Measurements from ENCODE around the gene POLR3H. TPM values are rescaled to one million over a fixed set of nuclear protein-coding genes. Genes with fewer than 3 reads are reported as not detected.

The POLR3H gene
- total RNA-seq, 1 donor from 2014 or later = 33.2 TPM

DNA sequence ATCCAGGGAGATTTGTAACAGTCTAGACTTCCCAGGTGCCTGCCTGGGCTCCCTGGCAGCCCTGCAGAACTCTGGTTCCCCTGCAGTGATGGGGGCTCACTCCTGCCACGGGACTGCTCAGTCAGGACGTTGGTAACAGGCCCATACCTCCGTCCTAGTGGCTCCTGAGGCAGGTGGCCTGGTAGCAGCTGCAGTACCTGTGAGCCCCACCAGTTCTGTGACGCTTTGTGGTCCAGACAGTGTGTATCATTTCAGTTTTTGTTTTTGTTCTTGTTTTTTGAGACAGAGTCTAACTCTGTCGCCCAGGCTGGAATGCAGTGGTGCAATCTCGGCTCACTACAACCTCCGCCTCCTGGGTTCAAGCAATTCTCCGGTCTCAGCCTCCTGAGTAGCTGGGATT, 27.8 kb downstream of the POLR3H start:
- Mint-ChIP-seq H3K27me3 (ENCODE audit: low read depth) (no peaks in the 10 kb centered on the region), H3K4me1 (ENCODE audit: low read depth) (no peaks in the 10 kb centered on the region), H3K9me3 (no peaks in the 10 kb centered on the region), H3K4me3 (ENCODE audit: low read depth) (no peak overlapping the region), H3K36me3 (ENCODE audit: low read depth) (peaks cover 39% of the 10 kb centered on the region), H3K27ac (no peak overlapping the region)
- intact Hi-C loops (cut with micrococcal nuclease) = no loop called here
- DNase-seq (ENCODE audit: low spot score) = no peak

DNA sequence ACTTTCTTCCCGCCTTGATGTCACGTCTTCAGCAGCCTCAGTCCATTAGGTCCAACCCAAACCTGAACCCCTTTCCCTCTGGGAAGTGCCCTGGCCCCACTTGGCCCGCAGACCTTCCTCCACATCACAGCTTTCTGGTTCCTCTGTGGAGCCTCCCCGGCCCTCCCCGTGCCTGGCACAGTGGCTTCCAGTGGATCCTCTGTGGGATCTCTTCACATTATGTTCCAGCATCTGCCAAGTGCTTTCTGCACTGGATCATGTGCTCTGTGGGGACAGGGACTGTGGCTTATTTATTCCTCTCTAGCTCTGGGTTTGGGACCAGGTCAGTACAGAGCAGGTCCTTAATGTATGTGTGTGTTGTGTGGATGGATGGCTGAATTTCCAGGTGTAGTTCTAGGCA, 30.9 kb downstream of the POLR3H start:
- no peak overlapping the region for H3K4me3 Mint-ChIP-seq (ENCODE audit: low read depth)
- H3K27me3 Mint-ChIP-seq (ENCODE audit: low read depth) = no peaks in the 10 kb centered on the region
- intact Hi-C loops (cut with micrococcal nuclease) = no loop called here
- H3K36me3 Mint-ChIP-seq (ENCODE audit: low read depth) = peaks cover 43% of the 10 kb centered on the region
- no peaks in the 10 kb centered on the region for H3K9me3 Mint-ChIP-seq
- H3K4me1 Mint-ChIP-seq (ENCODE audit: low read depth) = no peaks in the 10 kb centered on the region
- no peak overlapping the region for H3K27ac Mint-ChIP-seq
- DNase-seq (ENCODE audit: low spot score) = no peak

DNA sequence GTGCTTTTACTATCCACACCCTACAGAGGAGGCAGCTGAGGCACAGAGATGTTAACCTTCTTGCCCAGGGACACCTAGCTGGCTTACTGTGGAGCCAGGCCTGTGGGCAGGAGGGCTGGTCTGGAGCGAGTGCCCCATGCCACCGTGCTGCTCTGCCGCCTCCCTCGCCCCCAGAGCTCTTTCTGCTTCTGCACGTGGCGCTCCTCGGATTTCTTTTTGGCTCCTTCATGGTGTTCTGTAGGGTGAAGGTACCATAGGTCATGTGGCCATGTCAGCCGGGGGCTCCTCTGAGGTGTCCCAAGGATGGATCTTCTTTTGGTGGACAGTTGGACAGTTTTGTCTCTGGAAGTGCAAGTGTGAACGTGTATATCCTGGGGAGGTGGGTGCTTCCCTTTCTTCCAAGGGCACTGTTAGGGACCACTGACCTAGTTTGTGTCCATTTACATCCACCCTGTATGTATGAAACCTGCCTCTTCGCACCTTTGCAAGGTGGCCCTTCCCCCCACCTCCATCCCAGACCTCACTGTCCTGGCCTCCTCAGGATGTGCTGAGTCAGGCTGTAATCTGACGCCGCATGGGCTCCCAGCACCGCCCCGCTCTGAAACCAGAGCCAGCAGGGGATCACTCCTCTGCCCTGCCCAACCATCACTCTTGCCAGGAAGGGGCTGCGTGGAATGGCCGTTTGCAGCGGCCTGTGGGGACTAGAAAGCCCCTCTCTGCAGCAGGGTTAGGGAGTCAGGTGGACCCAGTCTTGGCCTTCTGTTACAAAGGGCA, 31.7 kb downstream of the POLR3H start:
- no peaks in the 10 kb centered on the region for H3K27me3 Mint-ChIP-seq (ENCODE audit: low read depth)
- intact Hi-C loops (cut with micrococcal nuclease) = no loop called here
- DNase-seq (ENCODE audit: low spot score) = no peak
- H3K4me3 Mint-ChIP-seq (ENCODE audit: low read depth) = no peak overlapping the region
- no peaks in the 10 kb centered on the region for H3K4me1 Mint-ChIP-seq (ENCODE audit: low read depth)
- H3K9me3 Mint-ChIP-seq = no peaks in the 10 kb centered on the region
- peaks cover 41% of the 10 kb centered on the region for H3K36me3 Mint-ChIP-seq (ENCODE audit: low read depth)
- H3K27ac Mint-ChIP-seq = no peak overlapping the region

DNA sequence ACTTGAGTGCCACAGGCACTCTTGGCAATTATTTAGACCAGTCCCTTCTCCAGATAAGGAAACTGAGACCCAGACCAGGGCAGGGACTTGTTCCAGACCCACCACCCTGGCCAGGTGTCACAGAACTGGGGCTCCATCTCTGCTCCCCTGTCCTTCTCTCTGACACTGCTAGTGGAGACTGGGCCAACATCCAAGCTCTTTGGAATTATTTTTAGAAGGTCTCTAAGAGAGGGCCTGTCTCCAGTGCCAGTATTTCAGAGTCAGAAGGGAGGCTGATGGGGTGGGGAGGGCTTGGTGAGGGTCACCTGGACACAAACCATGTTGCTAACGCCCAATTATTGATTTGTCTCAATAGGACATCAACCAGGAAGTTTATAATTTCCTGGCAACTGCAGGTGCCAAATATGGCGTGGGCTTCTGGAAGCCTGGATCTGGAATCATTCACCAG, 32.7 kb downstream of the POLR3H start:
- H3K4me3 Mint-ChIP-seq (ENCODE audit: low read depth) = no peak overlapping the region
- no peak for DNase-seq (ENCODE audit: low spot score)
- peaks cover 39% of the 10 kb centered on the region for H3K36me3 Mint-ChIP-seq (ENCODE audit: low read depth)
- intact Hi-C loops (cut with micrococcal nuclease) = no loop called here
- H3K27me3 Mint-ChIP-seq (ENCODE audit: low read depth) = no peaks in the 10 kb centered on the region
- no peaks in the 10 kb centered on the region for H3K9me3 Mint-ChIP-seq
- no peak overlapping the region for H3K27ac Mint-ChIP-seq
- H3K4me1 Mint-ChIP-seq (ENCODE audit: low read depth) = no peaks in the 10 kb centered on the region

DNA sequence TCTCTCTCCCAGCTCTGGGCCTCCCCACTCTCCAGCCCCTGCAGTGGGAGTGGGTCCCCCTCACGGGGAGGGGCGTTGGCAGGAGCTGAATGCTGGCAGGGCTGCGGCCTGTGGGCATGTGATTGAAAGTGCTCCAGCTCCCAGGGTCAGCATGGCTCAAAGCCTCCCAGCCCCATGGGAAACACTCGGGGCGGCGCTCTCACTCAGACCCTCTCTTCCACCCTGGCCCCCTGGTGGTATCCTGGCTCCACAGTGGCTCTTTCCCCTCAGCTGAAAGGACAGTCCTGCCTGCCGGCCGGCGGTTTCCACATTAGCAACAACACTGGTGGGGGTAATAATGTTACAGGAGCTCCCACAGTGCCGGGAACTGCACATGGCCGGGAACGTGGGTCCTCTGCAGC, 35.5 kb downstream of the POLR3H start:
- Mint-ChIP-seq H3K36me3 (ENCODE audit: low read depth) (peaks cover 30% of the 10 kb centered on the region), H3K27ac (no peak overlapping the region), H3K4me3 (ENCODE audit: low read depth) (no peak overlapping the region), H3K27me3 (ENCODE audit: low read depth) (no peaks in the 10 kb centered on the region), H3K9me3 (no peaks in the 10 kb centered on the region), H3K4me1 (ENCODE audit: low read depth) (no peaks in the 10 kb centered on the region)
- no peak for DNase-seq (ENCODE audit: low spot score)
- intact Hi-C loops (cut with micrococcal nuclease) = no loop called here

DNA sequence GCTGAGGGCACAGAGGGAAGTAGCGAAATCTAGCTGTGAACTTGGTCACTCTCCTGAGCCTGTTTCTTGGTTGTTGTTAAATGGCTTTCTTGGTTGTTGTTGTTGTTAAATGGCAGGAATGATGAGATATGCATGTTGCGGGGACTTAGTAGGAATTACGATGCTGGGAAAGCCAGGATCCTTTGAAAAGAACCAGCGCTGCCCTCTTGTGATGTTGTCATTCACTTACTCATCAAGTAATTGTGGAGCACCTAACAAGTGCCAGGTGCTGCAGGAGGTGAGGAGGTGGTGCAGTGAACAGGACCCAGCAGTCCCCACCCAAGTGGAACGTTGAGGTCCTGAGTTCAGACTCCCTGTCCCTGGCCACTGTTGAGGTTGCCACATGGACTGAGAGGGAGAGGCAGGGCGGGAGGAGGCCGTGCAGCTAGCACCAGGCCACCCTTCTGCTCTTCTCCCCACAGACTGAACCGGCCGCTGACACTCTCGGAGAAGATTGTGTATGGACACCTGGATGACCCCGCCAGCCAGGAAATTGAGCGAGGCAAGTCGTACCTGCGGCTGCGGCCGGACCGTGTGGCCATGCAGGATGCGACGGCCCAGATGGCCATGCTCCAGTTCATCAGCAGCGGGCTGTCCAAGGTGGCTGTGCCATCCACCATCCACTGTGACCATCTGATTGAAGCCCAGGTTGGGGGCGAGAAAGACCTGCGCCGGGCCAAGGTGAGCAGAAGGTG, 36.8 kb downstream of the POLR3H start:
- H3K9me3 Mint-ChIP-seq = no peaks in the 10 kb centered on the region
- H3K4me1 Mint-ChIP-seq (ENCODE audit: low read depth) = no peaks in the 10 kb centered on the region
- no peak overlapping the region for H3K4me3 Mint-ChIP-seq (ENCODE audit: low read depth)
- no peak for DNase-seq (ENCODE audit: low spot score)
- H3K36me3 Mint-ChIP-seq (ENCODE audit: low read depth) = peaks cover 25% of the 10 kb centered on the region
- no peaks in the 10 kb centered on the region for H3K27me3 Mint-ChIP-seq (ENCODE audit: low read depth)
- no peak overlapping the region for H3K27ac Mint-ChIP-seq
- intact Hi-C loops (cut with micrococcal nuclease) = no loop called here

DNA sequence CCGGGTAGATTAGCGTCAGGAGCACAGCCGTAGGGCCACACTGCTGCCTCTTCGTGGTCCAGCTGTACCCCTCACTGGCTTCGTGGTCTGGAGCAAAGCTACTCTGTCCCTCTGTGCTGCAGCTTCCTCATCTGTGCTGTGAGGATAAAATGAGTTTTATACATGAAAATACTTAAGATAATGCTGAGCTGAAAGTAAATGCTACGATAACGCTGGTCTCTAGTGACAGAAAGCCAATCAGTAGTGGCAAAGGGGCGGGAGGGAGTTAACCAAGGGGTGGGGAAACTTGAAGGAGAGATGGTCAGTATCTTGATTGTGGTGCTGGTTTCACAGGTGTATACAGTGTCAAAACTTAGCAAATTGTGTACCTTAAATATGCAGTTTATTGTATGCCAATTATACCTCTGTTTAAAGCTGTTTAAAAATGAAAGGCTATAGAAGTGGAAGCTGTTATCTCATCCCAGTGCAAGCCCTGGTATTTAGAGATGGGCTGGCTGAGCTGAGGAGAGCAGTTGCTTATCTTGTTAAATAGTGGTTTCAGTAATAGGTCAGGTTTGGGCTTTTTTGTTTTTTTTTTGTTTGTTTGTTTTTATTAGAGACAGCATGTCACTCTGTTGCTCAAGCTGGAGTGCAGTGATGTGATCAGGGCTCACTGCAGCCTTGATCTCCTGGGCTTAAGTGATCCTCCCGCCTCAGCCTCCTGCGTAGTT, 38.6 kb downstream of the POLR3H start:
- no peak overlapping the region for H3K4me3 Mint-ChIP-seq (ENCODE audit: low read depth)
- no peaks in the 10 kb centered on the region for H3K27me3 Mint-ChIP-seq (ENCODE audit: low read depth)
- intact Hi-C loops (cut with micrococcal nuclease) = no loop called here
- no peaks in the 10 kb centered on the region for H3K4me1 Mint-ChIP-seq (ENCODE audit: low read depth)
- no peak for DNase-seq (ENCODE audit: low spot score)
- H3K27ac Mint-ChIP-seq = no peak overlapping the region
- H3K36me3 Mint-ChIP-seq (ENCODE audit: low read depth) = peaks cover 31% of the 10 kb centered on the region
- no peaks in the 10 kb centered on the region for H3K9me3 Mint-ChIP-seq

DNA sequence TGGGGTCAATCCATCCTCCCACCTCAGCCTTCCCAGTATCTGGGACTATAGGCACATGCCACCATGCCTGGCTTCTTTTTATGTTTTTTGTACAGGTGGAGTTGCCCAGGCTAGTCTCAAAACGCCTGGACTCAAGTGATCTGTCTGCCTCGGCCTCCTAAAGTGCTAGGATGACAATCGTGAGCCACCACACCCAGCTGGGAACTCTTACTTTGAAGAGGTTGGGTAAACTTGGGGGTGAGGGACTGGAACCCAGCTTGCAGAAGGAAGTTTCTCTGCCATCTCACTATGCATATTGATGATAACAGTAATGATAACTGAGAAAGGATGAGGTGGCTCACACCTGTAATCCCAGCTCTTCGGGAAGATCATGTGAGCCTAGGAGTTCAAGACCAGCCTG, 39.5 kb downstream of the POLR3H start:
- Mint-ChIP-seq H3K36me3 (ENCODE audit: low read depth) (peaks cover 29% of the 10 kb centered on the region), H3K27ac (no peak overlapping the region)

DNA sequence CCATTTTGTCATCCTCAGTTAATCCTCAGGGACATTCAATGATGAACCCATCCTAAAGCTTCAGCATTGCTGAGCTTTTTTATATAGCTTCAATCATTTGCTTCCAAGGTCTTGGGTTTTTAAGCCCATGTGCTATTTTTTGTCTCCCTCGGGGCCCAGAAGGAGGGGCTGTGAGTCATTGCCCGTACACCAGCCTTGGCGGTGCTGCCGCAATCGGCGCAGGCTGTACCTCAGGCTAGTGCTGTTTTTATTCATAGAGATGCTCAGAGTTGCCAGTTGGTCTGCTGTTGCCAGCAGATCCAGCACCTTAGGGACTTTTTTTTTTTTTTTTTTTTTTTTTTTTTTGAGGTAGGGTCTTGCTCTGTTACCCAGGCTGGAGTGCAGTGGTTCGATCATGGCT, 39.9 kb downstream of the POLR3H start:
- H3K27me3 Mint-ChIP-seq (ENCODE audit: low read depth) = no peaks in the 10 kb centered on the region
- no peak for DNase-seq (ENCODE audit: low spot score)
- intact Hi-C loops (cut with micrococcal nuclease) = no loop called here
- no peak overlapping the region for H3K27ac Mint-ChIP-seq
- peaks cover 30% of the 10 kb centered on the region for H3K36me3 Mint-ChIP-seq (ENCODE audit: low read depth)
- H3K4me1 Mint-ChIP-seq (ENCODE audit: low read depth) = no peaks in the 10 kb centered on the region
- H3K9me3 Mint-ChIP-seq = no peaks in the 10 kb centered on the region
- no peak overlapping the region for H3K4me3 Mint-ChIP-seq (ENCODE audit: low read depth)

More for the DNA sequence above, 39.5 kb downstream of the POLR3H start:
- DNase-seq (ENCODE audit: low spot score) = no peak
- Mint-ChIP-seq H3K4me1 (ENCODE audit: low read depth) (no peaks in the 10 kb centered on the region), H3K4me3 (ENCODE audit: low read depth) (no peak overlapping the region), H3K9me3 (no peaks in the 10 kb centered on the region), H3K27me3 (ENCODE audit: low read depth) (no peaks in the 10 kb centered on the region)
- intact Hi-C loops (cut with micrococcal nuclease) = no loop called here

DNA sequence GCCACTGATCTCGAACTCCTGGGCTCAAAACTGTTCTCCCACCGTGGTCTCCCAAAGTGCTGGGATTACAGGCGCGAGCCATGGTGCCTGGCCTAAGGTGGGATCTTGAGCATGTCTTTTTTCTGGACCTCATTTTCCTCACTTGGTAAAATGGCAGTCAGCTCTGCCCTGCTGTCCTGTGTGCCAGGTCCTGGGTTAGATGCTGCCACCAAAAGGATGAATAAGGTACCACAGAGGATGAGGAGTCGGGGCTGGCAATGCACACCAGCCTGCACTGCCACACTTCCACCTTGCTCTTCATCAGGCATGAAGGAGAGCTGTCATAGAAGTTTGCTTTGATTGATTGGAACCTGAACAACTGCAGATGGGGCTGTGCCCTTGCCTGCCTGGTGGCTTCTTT, 43.1 kb downstream of the POLR3H start:
- Mint-ChIP-seq H3K9me3 (no peaks in the 10 kb centered on the region), H3K4me3 (ENCODE audit: low read depth) (no peak overlapping the region), H3K36me3 (ENCODE audit: low read depth) (peaks cover 21% of the 10 kb centered on the region), H3K27ac (no peak overlapping the region), H3K27me3 (ENCODE audit: low read depth) (no peaks in the 10 kb centered on the region), H3K4me1 (ENCODE audit: low read depth) (no peaks in the 10 kb centered on the region)
- intact Hi-C loops (cut with micrococcal nuclease) = no loop called here
- DNase-seq (ENCODE audit: low spot score) = no peak

DNA sequence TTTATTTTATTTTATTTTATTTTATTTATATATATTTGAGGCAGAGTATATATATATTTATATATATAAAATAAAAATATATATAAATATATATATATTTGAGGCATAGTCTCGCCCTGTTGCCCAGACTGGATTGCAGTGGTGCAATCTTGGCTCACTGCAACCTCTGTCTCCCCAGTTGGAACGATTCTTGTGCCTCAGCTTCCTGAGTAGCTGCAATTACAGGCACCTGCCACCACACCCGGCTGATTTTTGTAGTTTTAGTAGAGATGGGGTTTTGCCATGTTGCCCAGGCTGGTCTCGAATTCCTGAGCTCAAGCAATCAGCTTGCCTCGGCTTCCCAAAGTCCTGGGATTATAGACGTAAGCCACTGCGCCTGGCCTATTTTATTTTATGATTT, 44.0 kb downstream of the POLR3H start:
- DNase-seq (ENCODE audit: low spot score) = no peak
- Mint-ChIP-seq H3K27me3 (ENCODE audit: low read depth) (no peaks in the 10 kb centered on the region), H3K27ac (no peak overlapping the region), H3K4me1 (ENCODE audit: low read depth) (no peaks in the 10 kb centered on the region), H3K9me3 (no peaks in the 10 kb centered on the region), H3K36me3 (ENCODE audit: low read depth) (peaks cover 21% of the 10 kb centered on the region), H3K4me3 (ENCODE audit: low read depth) (no peak overlapping the region)
- intact Hi-C loops (cut with micrococcal nuclease) = no loop called here

DNA sequence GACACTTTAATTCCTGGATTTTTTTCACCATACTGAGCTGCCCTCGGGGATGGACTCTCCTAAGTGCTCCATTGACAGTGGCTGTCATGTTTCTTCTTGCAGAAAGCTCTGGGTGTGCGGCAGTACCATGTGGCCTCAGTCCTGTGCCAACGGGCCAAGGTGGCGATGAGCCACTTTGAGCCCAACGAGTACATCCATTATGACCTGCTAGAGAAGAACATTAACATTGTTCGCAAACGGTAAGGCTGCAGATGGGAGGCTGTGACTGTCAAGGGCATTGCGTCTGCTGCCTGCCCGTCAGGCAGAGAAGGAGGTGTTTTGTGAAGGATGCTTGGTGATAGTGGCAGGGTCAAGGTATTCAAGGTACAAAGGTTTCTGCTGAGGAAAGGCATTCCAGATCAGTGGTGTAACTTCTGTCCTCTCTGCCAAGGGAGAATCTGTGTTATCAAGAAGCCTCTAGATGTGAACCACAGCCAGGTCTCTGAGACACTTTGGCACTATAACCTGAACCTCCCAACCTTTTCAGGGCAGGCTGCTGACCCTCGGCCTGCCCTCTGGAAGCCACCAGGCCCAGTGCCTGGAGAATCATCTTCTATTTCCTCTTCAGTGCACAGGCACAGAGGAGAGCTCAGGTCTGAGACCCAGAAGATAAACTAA, 44.5 kb downstream of the POLR3H start:
- no peak for DNase-seq (ENCODE audit: low spot score)
- intact Hi-C loops (cut with micrococcal nuclease) = no loop called here
- no peaks in the 10 kb centered on the region for H3K27me3 Mint-ChIP-seq (ENCODE audit: low read depth)
- no peaks in the 10 kb centered on the region for H3K9me3 Mint-ChIP-seq
- H3K27ac Mint-ChIP-seq = no peak overlapping the region
- peaks cover 20% of the 10 kb centered on the region for H3K36me3 Mint-ChIP-seq (ENCODE audit: low read depth)
- H3K4me3 Mint-ChIP-seq (ENCODE audit: low read depth) = no peak overlapping the region
- no peaks in the 10 kb centered on the region for H3K4me1 Mint-ChIP-seq (ENCODE audit: low read depth)
